Inflammatory macrophage (primary cell): ENCODE measurements around the gene GRIK2.

Source experiments
- DNase-seq, 2 donors: peaks; one replicate each; pipeline ENCODE4 v3.0.0-alpha.2; 2020 to 2022

The GRIK2 gene

GRCh38 chr6:101400326-101401135 lies 7.0 kb downstream of the GRIK2 start:
- DNase-seq = no peak

GRCh38 chr6:101401171-101401570 lies 7.7 kb downstream of the GRIK2 start:
- DNase-seq = no peak

- no peak for DNase-seq
Observed at GRCh38 chr6:101401792-101402621, 8.5 kb downstream of the GRIK2 start.

- no peak for DNase-seq
Observed at GRCh38 chr6:101402622-101403031, 9.1 kb downstream of the GRIK2 start.

DNA sequence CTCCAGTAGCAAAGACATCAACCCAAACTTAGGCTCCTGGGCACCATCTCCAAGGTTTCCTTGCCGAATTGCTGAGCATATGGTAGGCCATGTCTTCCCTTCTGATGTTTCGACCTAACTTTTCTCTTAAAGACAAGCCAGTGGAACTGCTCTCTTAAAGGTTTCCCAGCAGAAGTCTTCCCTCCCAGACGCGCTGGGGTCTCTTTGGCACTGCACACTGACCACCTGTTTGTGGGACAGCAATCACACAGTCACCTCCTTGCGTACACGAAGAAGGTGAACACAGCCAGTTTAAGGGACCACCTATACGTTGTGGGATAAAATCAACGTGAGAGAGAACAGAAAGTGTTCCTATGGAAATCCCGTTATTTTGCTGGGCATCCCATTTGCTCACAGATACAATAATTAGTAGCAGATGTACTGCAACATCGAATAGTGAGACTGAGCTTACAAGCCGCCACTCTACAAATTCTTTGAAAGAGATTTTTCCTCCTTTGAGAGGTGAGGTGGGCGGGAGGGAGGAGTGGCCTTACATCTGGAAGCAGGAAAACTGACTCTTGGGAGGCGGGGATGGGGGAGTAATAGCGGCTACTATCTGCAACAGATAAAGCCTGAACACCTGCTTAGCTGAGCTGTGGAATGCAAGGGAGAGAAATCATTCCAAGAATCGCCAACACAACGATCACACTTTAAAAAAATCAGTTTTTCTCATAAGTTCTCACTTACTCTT lies 9.9 kb downstream of the GRIK2 start:
- DNase-seq = no peak

- no peak for DNase-seq
Observed at GRCh38 chr6:101404775-101405174, 11.3 kb downstream of the GRIK2 start.

DNA sequence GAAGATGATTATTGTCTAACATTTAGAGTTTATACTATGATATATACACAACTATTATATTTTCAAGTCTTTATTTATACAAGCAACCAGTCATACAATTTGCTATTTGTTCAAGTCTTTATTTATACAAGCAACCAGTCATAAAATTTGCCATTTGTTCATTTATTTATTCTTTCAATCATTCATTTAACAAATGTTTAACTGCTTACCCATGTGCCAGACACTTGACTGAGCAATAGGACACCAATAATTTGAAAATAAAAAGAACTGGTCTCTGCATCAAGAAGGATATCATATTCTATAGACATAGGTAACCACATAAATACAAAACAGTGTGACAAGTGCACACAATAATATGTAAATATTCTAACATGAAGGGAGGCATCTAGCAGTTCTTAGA lies 20.3 kb downstream of the GRIK2 start:
- DNase-seq = no peak

- no peak for DNase-seq
Observed at GRCh38 chr6:101417900-101418299, 24.4 kb downstream of the GRIK2 start.

DNA sequence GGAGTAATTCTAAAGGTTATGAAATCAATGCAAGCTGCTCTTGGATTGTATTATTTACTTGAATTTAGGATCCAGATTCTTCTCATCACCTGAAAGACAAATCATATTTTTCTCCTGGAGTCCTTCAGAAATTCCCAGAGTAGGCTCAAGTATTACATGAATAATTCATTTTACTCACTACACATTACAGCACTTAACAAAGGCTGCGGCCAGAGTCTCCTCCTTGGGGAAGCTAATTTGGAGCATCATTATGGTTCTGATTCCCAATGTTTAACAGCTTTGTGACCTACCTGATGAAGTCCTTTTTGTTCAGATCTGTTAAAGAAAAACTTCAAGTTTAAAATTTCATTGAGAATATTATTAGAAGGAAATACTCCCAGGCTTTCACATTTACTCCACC lies 28.7 kb downstream of the GRIK2 start:
- no peak for DNase-seq

DNA sequence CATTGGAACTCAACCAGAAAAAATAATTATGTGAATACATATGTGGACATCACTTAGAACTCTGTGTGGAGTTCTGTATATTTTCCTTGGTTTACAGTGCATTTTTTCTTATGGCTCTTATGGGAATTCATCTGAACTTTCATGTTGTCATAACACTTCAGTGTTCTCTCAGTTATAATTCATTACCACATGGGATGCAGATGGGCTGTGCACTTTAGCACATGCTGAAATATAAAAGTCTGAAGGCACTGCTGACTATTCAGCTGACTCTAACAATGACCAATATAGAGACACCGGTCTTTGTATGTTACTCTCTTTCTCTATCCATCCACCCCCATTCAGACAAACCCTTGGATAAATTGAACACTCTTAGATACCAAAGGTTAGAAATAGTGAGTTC lies 29.3 kb downstream of the GRIK2 start:
- DNase-seq = no peak

- DNase-seq = no peak
Observed at GRCh38 chr6:101429270-101429669, 35.8 kb downstream of the GRIK2 start.

DNA sequence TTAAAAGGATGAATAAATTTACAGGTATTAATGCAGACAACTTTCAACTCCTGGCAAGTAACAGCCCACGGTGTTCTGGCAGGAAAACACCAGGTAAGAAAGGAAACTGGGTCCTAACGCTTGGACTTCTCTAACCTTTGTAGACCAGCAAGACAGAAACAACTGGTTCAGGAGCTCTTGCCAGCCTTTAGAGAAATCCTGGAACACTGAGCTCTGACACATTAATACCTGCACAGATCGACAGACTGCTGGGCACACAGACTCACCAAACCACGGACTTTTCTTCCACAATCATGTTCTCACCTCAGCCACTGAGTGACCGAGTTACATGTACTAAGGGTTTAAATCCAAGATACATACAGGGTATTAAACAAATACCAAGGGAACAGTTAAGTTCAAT lies 36.3 kb downstream of the GRIK2 start:
- DNase-seq = no peak

- no peak for DNase-seq
Observed at GRCh38 chr6:101433141-101433540, 39.6 kb downstream of the GRIK2 start.

DNA sequence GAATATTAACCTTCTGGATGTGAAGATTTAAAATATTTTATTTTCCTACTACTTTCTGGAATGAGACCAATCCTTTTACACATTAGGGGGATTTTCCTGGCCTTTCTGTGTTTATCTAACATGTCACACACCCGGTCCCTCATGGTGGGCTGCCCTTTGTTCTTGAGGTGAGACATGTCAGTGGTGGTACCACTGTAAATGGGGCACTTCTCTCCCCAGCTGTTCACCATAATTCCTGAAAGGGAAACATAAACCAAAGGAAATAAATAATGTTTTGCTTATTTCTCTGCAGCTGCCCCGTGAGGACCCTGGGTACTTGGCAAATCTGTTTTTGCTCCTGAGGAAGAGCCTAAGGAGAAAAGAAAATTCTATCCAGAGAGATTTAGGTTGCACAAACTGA lies 41.1 kb downstream of the GRIK2 start:
- no peak for DNase-seq

DNA sequence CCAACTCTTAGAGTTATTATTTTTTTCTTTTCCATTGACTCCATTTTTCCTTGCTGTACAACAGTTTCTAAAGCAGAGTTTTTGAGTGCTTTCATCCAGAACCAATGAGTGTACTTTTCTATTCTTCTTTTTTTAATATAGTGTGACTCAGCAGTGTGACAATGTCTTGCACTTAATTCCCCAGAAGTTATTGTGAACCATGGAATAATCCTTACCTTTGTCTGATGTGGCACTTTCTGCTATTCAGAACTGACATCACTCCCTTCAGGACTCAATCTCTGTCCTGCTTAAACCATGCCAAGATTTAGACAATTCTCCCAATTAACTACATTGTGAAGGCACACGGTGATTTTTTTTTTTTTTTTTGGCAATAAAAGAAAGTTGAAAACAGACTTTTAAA lies 41.5 kb downstream of the GRIK2 start:
- no peak for DNase-seq

- no peak for DNase-seq
Observed at GRCh38 chr6:101439790-101440189, 46.3 kb downstream of the GRIK2 start.

GRCh38 chr6:101443315-101443714 lies 49.8 kb downstream of the GRIK2 start:
- DNase-seq = no peak

DNA sequence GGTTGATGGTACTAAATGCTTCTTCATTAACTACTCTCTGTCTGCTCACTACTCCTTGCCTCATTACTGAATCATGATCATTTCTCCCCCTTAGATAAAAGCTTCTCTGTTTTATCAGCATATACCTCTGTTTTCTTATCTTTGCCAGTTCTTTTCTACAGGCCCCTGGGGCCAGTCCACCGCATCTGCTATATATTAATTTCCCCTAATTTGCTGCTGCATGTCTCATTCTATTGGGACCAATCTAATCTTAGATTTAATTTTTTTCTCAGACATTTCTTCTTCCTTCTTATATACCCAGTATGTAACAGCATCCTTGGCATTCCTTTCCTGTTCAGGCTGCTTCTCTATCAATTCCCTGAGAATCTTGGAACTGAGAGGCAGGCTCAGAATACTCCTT lies 51.2 kb downstream of the GRIK2 start:
- DNase-seq = no peak

DNA sequence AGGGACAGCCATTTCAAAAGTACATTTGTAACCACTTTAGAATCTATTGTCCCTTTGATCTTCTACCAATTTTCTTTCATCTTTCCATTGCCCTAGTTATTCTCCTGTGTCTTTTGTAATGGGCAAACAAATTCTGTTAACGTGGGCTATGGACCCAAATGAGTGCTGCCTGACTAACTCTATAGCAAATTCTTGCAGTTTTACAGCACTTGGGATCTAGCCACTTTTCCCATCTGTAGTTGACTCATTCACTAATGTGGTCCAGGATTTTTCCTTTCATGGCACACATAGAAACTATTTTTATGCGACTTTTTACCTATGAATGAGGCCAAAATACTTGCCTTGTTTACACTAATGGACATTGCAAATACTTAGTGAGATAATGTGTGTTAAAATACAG lies 52.0 kb downstream of the GRIK2 start:
- no peak for DNase-seq

DNA sequence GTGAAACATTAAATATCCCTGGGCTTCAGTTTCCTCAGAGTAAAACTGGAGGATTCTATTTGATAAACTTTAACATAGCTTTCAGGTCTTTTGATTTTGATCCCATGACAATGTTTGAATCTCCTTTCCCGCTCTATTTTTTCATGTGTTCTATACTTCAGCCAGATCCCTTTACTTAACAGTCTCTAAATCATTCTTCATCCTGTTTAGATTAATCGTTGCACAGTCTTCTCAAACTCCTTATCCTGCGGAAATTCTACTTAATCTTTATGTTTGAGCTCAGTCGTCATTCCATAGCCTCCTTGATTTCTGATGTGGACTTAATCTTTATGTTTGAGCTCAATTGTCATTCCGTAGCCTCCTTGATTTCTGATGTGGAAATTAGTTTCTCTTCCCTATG lies 57.4 kb downstream of the GRIK2 start:
- DNase-seq = no peak

GRCh38 chr6:101451981-101452380 lies 58.5 kb downstream of the GRIK2 start:
- no peak for DNase-seq

DNA sequence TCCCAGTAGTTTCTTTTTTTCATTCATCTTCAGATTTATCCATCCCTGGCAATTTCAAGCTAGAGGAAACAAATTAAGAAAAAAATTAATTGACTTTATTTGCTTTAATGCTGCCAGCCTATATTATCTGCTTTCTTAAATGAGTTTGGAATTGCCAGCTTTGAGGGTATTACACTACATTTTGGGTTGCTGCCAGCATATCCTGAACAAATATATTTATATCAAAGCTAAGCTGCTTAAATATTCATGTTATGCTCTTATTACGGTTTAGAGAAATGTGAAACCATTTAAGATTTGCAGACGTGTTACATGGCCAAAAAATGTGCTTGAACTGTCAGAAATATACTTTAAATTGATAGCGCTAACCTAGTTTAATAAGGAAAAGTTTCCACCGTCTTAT lies 59.7 kb downstream of the GRIK2 start:
- no peak for DNase-seq

DNA sequence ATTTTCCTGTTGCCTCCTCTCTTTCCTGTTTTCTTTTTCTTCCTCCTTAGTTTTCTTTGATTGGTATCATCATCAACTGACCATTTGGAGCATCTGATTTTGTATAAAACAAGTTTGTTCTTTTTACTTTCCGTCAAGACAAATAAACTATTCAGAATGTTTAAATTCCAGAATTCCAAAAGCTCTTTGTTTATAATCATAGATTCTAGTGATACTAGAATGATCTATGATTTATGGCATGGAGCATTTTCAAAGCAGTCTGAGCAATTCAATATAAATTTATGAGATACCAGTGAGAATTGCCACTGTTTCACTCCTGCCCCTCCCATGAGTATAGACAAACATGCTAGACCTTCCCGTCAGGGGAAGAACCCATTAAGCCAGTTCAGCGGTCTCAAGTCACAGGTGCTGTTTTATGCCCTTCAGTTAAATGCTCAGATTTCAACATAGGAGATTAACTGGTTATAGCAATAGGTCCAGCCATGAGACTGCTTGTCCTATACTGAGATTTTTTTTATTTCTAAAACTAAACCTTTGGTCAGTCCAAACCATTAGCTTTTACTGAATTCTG lies 60.7 kb downstream of the GRIK2 start:
- no peak for DNase-seq
